Psoas muscle (tissue), 8 donors: Measurements from ENCODE around the gene S100B. TPM values are rescaled to one million over a fixed set of nuclear protein-coding genes. Genes with fewer than 3 reads are reported as not detected.

Experiments
- ATAC-seq, 4 donors: fragments of 200-7000 bp; cut with Tn5 transposase; one replicate each; pipeline ENCODE4 v1.9.1; 2020; ENCODE audit warnings: moderate library complexity in 3 of 4, mild to moderate bottlenecking in 2 of 4
- DNase-seq, 2 donors: peaks; one replicate each; pipeline ENCODE4 v3.0.0-alpha.2; 2020
- H3K27ac ChIP-seq: fragments of 200-600 bp; one replicate; pipeline ENCODE4 v1.8.0; 2022
- H3K27me3 ChIP-seq, 3 donors: fragments of 200-600 bp in 1 of 3; one replicate each; pipeline versions ENCODE4 v1.6.1 to v1.8.0; 2013 to 2022; ENCODE audit warnings: low read length in 2 of 3, mild to moderate bottlenecking in 2 of 3, moderate library complexity in 1 of 3; ENCODE audit not compliant: insufficient read depth in 3 of 3
- H3K36me3 ChIP-seq, 2 donors: fragments of 200-600 bp in 1 of 2; one replicate each; pipeline versions ENCODE4 v1.6.1 to v1.8.0; 2013 to 2022; ENCODE audit warnings: low read depth in 1 of 2, mild to moderate bottlenecking in 1 of 2, moderate library complexity in 1 of 2; ENCODE audit not compliant: insufficient read depth in 1 of 2
- H3K4me1 ChIP-seq: fragments of 200-600 bp; one replicate; pipeline ENCODE4 v1.8.0; 2022
- H3K4me3 ChIP-seq: fragments of 200-600 bp; one replicate; pipeline ENCODE4 v1.8.0; 2022; ENCODE audit warnings: mild to moderate bottlenecking
- H3K9me3 ChIP-seq: fragments of 200-600 bp; one replicate; pipeline ENCODE4 v1.8.0; 2022
- WGBS, 3 donors: extraction: QIAGEN DNeasy Blood & Tissue Kit; methylation state at CpG; one replicate each; pipeline versions ENCODE4 v1.1.6 to v1.1.7; 2013; 5-methylcytosine and 5-hydroxymethylcytosine counted together
- intact Hi-C, 2 donors: fragments of 100-400 bp; cut with DNase I; formaldehyde crosslinking; loops; one replicate each; pipeline versions ENCODE4 v1.11.0 to v1.14.2; 2022
- polyA plus RNA-seq, 3 donors: library from polyadenylated mRNA; stranded (reverse); fragments of 200-250 nt; gene quantifications; one replicate each; pipeline ENCODE4 v1.2.3, GENCODE V29; 2013
- total RNA-seq, 4 donors: library from RNA; stranded (reverse); fragmentation: NEBNext Ultra II Directional in 2 of 4; extraction: Animal tissue kit (Norgen Biotek cat#: 25700) in 2 of 4; gene quantifications; one replicate each; pipeline versions ENCODE4 v1.2.1 to v1.2.4, GENCODE V29; 2021 to 2023
- TF ChIP-seq, protein P1 (sequence below): fragments of 200-600 bp; IDR thresholded peaks from one replicate; pipeline ENCODE4 v1.8.0; 2022; ENCODE audit warnings: antibody characterized with exemption
- donor health status: healthy with polysubstance abuse.
- donor health status: DM: no; HTN: no; CAD: no; lungs with moderate emphysema.
- donor health status: Bipolar disorder and iron deficiency.
- donor health status: healthy.
- donor health status: DM: yes; HTN: yes; CAD: no.
- donor health status: DM: no; HTN: no; CAD: no.
- donor health status: DM: no; HTN: no; CAD: no.
- donor health status: DM: yes; HTN: yes; CAD: no.

The S100B gene
- total and polyA plus RNA-seq, 7 donors, result 0.52 to 2.0 (median 1.1) TPM

DNA sequence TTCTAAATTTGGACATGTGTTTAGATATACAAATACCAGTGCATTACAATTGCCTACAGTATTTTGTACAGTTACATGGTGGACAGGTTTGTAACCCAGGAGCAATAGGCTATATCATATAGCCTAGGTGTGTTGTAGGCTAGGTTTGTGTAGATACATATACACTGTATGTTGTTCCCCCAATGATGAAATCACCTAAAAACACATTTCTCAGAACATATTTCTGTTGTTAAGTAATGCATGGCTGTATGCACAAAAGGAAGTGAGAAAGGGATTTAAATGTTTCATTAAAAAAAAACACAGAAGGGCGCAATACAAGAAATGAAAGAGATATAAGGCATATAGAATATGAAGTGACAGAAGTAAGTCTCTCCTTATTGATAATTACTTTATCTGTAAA is 32.0 kb downstream of the S100B start:
- TF ChIP-seq, protein P1, sequence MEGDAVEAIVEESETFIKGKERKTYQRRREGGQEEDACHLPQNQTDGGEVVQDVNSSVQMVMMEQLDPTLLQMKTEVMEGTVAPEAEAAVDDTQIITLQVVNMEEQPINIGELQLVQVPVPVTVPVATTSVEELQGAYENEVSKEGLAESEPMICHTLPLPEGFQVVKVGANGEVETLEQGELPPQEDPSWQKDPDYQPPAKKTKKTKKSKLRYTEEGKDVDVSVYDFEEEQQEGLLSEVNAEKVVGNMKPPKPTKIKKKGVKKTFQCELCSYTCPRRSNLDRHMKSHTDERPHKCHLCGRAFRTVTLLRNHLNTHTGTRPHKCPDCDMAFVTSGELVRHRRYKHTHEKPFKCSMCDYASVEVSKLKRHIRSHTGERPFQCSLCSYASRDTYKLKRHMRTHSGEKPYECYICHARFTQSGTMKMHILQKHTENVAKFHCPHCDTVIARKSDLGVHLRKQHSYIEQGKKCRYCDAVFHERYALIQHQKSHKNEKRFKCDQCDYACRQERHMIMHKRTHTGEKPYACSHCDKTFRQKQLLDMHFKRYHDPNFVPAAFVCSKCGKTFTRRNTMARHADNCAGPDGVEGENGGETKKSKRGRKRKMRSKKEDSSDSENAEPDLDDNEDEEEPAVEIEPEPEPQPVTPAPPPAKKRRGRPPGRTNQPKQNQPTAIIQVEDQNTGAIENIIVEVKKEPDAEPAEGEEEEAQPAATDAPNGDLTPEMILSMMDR, result no peak
- 98 to 100% (median 98%) methylated on average over 1 of the region's 1 CpG for WGBS, 3 donors
- no peak for ATAC-seq
- no peak for DNase-seq
- no peaks in the 10 kb centered on the region for H3K4me1 ChIP-seq
- H3K9me3 ChIP-seq, result peaks cover 12% of the 10 kb centered on the region
- intact Hi-C loops, result no loop called here
- H3K4me3 ChIP-seq, result no peak overlapping the region
- H3K27me3 ChIP-seq, result no peaks in the 10 kb centered on the region
- H3K27ac ChIP-seq, result no peak overlapping the region
- H3K36me3 ChIP-seq, result peaks cover 4 to 43% of the 10 kb centered on the region in 2 donors

DNA sequence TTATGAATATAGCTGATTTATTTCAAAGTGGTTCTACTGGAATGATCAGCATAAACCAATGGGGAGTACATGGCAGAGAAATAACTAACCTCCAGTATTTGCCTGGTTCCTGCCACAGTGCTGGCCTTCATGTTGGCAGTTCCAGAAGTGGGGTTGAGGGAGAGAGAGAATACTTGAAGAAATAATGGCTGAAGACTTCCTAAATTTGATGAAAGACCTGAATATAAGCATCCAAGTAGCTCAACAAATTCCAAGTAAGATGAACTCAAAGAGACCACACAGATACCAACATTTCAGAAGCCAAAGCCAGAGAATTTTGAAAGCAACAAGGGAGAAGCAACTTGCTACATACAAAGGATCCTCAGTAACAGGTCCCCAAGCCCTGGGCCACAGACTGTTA is 34.3 kb downstream of the S100B start:
- DNase-seq (no peak), ATAC-seq (no peak)
- intact Hi-C loops, result no loop called here
- Histone ChIP-seq H3K4me3 (no peak overlapping the region), H3K27ac (no peak overlapping the region), H3K36me3 (peaks cover 4 to 65% of the 10 kb centered on the region in 2 donors), H3K4me1 (no peaks in the 10 kb centered on the region), H3K9me3 (peaks cover 7% of the 10 kb centered on the region), H3K27me3 (no peaks in the 10 kb centered on the region)
- TF ChIP-seq, protein P1, result no peak

DNA sequence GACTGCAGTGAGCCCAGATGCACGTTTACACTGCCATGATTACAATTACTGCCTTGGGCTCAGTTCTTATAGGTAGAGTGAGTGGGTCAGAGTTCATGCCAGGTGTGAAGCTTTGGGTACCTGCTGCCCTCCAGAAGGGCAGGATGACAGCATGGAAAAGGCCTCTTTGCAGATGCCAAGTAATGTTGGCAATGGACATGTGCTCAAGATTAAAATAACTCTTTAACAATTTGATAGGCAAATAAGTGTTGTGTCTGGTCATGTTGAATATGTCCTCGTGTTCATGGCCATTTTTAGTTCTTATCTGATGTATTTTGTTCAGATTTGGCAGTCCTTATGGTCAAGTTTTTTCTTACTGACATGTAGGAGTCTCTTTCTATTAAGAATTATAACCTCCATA is 34.8 kb downstream of the S100B start:
- peak in 3 of 4 donors; percentile 29 to 62 (median 43) for ATAC-seq
- 46 to 51% (median 46%) methylated on average over 2 of the region's 2 CpGs for WGBS, 3 donors
- H3K27ac ChIP-seq, result no peak overlapping the region
- peaks cover 7% of the 10 kb centered on the region for H3K9me3 ChIP-seq
- no peaks in the 10 kb centered on the region for H3K27me3 ChIP-seq
- no peak overlapping the region for H3K4me3 ChIP-seq
- DNase-seq, result no peak
- H3K36me3 ChIP-seq, result peaks cover 4 to 70% of the 10 kb centered on the region in 2 donors
- TF ChIP-seq, protein P1, result no peak
- no peaks in the 10 kb centered on the region for H3K4me1 ChIP-seq
- intact Hi-C loops, result no loop called here

DNA sequence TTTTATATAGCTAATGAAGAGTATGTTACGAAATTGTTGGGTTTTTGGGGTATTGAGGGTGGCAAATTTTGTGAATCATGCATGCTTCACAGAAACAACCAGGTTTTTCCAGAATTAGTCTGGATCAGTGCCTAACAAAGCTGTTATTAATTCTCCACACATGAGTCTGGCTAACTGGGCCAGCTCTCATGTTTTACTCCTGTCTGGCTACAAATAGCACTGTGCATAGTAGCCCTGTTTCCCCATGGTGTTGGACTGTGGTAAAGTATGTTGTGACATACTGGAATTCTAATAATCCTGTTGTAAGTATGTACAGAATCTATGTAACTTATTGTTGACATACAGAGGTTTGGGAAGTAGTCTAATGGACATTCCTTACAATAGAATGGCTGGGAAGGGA is 35.8 kb downstream of the S100B start:
- ATAC-seq, result no peak
- DNase-seq, result no peak
- TF ChIP-seq, protein P1, result no peak
- Histone ChIP-seq H3K4me3 (no peak overlapping the region), H3K27ac (no peak overlapping the region), H3K27me3 (no peaks in the 10 kb centered on the region), H3K36me3 (peaks cover 4 to 80% of the 10 kb centered on the region in 2 donors), H3K4me1 (no peaks in the 10 kb centered on the region), H3K9me3 (peaks cover 7% of the 10 kb centered on the region)
- 86 to 95% (median 89%) methylated on average over 1 of the region's 1 CpG for WGBS, 3 donors
- intact Hi-C loops, result no loop called here

DNA sequence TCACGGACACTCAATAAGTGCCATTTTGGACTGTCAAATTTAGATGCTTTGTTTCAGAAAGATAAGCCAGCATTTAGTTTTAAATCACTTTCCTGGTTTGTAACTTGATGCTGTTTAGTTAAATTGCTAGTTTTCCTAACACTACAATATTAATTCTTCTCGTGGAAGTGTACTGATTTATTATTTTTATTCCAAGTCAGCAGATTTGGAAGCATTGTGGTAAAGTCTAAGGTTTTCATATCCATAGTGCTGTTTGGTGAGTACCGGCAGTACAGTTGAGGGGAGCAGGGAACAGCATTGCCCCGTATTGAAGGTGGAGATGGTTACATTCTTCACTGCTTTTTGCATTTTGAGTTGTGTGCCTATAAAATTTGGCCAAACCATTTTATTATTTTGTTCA is 36.3 kb downstream of the S100B start:
- Histone ChIP-seq H3K27ac (no peak overlapping the region), H3K9me3 (peaks cover 7% of the 10 kb centered on the region), H3K4me1 (no peaks in the 10 kb centered on the region), H3K4me3 (no peak overlapping the region), H3K27me3 (no peaks in the 10 kb centered on the region), H3K36me3 (peaks cover 4 to 85% of the 10 kb centered on the region in 2 donors)
- TF ChIP-seq, protein P1, result no peak
- DNase-seq, result no peak
- intact Hi-C loops, result no loop called here
- 90 to 93% (median 92%) methylated on average over 4 of the region's 4 CpGs for WGBS, 3 donors
- ATAC-seq, result no peak
